ENCODE measurements around the gene CFAP73. TPM values are rescaled to one million over a fixed set of nuclear protein-coding genes. Genes with fewer than 3 reads are reported as not detected.
"Not testable (repeated sequence)": the region's sequence is repeated elsewhere in the genome, so short reads cannot be mapped to it uniquely, and the experiment has no call there.

The CFAP73 gene
- total RNA-seq, 4 donors from 2014 or later, result 1.0 to 2.6 (median 2.0) TPM

DNA sequence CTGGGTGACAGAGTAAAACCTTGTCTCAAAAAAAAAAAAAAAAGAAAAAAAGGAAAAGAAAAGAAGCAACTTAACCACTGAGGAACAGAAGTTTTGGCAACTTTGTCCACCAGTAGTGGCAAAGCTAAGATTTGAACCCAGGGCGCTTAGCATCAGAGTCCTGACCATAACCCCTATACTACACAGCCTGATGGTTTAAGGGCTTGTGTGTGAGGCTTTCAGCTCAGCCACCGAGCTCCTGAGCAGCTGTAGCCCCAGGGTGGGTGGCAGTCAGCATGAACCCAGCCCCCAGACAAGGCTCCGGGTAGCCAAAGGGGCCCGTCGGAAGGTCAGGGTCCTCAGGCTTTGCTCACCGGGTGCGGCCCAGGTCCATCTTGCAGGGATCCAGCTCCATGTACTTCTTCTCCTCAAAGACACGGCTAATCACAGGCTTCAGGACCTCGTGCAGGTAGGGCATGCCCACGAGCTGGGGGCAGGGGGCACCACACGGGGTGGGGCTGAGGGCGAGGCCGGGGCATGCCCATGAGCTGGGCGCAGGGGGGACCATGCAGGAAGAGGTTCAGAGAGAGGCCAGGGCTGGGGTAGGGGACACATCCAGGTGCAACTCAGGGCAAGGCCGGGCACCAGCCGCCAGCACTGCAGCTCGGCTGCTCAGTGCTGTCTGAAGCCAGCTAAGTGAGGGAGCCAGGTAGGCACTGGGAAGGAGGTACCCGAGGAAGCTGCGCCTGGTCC, 34.9 kb upstream of the CFAP73 start:
- H3K27ac ChIP-seq, result no peak overlapping the region

DNA sequence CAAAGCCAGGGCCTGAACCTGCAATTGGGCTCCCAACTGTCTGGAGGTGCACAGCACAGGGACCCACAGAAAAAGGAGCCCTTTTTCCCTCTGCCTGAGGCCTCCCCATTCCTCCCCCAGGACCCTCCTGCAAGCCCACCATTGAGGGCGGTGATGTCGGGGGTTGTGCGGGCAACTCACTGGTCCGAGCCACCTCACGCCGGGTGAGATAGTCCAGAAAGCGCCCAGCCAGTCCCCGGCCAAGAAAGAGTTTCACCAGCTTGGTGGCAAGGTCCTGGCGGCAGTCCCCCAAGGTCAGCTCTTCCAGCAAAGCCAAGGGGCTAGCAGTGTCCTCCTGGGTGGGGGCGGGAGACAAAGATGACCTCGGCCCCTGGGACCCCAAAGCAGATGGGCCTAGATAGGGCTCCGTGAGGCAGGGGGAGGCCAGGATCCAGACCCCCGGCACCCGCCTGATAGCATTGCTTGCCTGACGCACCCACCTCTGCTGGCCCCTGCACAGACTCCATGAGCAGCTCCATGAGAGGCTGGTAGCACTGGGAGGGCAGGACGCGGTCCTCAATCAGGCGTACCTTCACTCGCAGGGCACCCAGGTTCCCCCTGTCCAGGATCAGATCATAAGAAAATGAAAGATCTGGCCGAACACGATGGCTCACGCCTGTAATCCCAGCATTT, 33.9 kb upstream of the CFAP73 start:
- TF ChIP-seq POLR2AphosphoS5 (IDR thresholded peaks at IDR 0.05) (no peak), POLR2A (IDR thresholded peaks at IDR 0.05) (no peak), EP300 (IDR thresholded peaks at IDR 0.05) (no peak)
- TF ChIP-seq, protein P1, sequence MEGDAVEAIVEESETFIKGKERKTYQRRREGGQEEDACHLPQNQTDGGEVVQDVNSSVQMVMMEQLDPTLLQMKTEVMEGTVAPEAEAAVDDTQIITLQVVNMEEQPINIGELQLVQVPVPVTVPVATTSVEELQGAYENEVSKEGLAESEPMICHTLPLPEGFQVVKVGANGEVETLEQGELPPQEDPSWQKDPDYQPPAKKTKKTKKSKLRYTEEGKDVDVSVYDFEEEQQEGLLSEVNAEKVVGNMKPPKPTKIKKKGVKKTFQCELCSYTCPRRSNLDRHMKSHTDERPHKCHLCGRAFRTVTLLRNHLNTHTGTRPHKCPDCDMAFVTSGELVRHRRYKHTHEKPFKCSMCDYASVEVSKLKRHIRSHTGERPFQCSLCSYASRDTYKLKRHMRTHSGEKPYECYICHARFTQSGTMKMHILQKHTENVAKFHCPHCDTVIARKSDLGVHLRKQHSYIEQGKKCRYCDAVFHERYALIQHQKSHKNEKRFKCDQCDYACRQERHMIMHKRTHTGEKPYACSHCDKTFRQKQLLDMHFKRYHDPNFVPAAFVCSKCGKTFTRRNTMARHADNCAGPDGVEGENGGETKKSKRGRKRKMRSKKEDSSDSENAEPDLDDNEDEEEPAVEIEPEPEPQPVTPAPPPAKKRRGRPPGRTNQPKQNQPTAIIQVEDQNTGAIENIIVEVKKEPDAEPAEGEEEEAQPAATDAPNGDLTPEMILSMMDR (IDR thresholded peaks at IDR 0.05), result no peak
- Histone ChIP-seq H3K9me3 (no peaks in the 10 kb centered on the region), H3K27me3 (peaks cover 22% of the 10 kb centered on the region), H3K36me3 (no peaks in the 10 kb centered on the region), H3K27ac (no peak overlapping the region), H3K4me1 (no peaks in the 10 kb centered on the region), H3K4me3 (no peak overlapping the region)
- DNase-seq (ENCODE audit: low spot score in 2 of 2), result no peak
- 88% methylated on average over 7 of the region's 22 CpGs for WGBS

More for the DNA sequence above, 34.9 kb upstream of the CFAP73 start:
- Histone ChIP-seq H3K4me3 (no peak overlapping the region), H3K9me3 (no peaks in the 10 kb centered on the region), H3K36me3 (no peaks in the 10 kb centered on the region), H3K27me3 (peaks cover 12% of the 10 kb centered on the region), H3K4me1 (no peaks in the 10 kb centered on the region)
- no peak for DNase-seq (ENCODE audit: low spot score in 2 of 2)
- no peak for TF ChIP-seq POLR2A (IDR thresholded peaks at IDR 0.05)
- TF ChIP-seq, protein P1 (IDR thresholded peaks at IDR 0.05), result no peak
- no peak for TF ChIP-seq EP300 (IDR thresholded peaks at IDR 0.05)
- no peak for TF ChIP-seq POLR2AphosphoS5 (IDR thresholded peaks at IDR 0.05)
- WGBS, result 84% methylated on average over 6 of the region's 19 CpGs

DNA sequence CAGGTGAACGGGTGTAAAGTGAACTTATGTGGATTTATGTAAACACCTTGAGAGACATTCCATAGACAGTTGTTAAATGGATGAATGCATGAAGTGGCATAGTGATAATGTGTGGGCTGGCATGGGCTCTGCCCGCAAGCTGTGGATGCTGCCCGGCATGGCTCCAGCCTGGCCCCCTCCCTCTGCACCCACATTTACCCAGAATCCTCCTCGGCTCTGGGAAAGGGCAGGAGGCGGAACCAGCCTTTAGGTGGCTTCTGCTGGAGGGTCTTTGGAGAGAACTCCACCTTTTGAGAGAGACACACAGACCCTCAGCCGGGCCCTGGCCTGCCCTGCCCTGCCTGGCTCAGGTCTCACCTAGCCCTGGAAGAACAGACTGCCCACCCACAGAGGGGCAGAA, 32.6 kb upstream of the CFAP73 start:
- Histone ChIP-seq H3K27me3 (peaks cover 27% of the 10 kb centered on the region), H3K4me3 (no peak overlapping the region), H3K9me3 (no peaks in the 10 kb centered on the region), H3K27ac (peak overlapping the region; percentile 3), H3K4me1 (no peaks in the 10 kb centered on the region), H3K36me3 (no peaks in the 10 kb centered on the region)
- TF ChIP-seq, protein P1 (IDR thresholded peaks at IDR 0.05), result no peak
- TF ChIP-seq EP300 (IDR thresholded peaks at IDR 0.05) (no peak), POLR2A (IDR thresholded peaks at IDR 0.05) (no peak), POLR2AphosphoS5 (IDR thresholded peaks at IDR 0.05) (no peak)
- WGBS, result 40% methylated on average over 6 of the region's 6 CpGs
- DNase-seq (ENCODE audit: low spot score in 2 of 2), result no peak

DNA sequence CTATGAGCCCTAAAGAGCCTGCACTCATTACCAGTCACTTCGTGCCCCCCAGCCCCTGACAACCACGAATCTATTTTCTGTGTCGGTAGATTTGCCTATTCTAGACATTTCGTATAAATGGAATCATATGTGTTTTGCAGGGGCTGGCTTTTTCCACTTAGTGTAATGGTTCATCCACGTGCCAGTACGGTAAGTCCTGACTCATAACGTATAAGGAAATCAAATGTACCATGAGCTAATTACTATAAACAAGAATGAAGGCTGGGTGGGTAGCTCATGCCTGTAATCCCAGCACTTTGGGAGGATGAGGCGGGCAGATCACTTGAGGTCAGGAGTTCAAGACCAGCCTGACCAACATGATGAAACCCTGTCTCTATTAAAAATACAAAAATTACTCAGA, 31.8 kb upstream of the CFAP73 start:
- DNase-seq (ENCODE audit: low spot score in 2 of 2); H3K27ac ChIP-seq; H3K4me3 ChIP-seq; H3K9me3 ChIP-seq; H3K36me3 ChIP-seq; H3K4me1 ChIP-seq: not testable (repeated sequence)
- peaks cover 20% of the 10 kb centered on the region for H3K27me3 ChIP-seq
- 55% methylated on average over 8 of the region's 8 CpGs for WGBS

DNA sequence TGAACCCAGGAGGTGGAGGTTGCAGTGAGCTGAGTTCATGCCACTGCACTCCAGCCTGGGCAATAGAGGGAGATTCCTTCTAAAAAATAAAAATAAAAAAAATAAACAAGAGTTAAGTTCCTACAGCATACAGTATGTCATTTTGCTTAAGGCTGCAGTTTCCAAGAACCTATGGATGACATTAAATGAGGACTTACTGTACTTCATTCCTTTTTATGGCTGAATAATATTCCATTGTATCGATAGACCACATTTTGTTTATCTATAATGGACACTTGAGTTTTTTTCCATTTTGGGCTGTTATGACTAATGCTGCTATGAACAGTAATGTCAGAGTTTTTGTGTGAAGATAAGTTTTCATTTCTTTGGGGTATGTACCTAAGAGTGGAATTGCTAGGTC, 31.4 kb upstream of the CFAP73 start:
- TF ChIP-seq EP300 (IDR thresholded peaks at IDR 0.05) (no peak), POLR2AphosphoS5 (IDR thresholded peaks at IDR 0.05) (no peak), POLR2A (IDR thresholded peaks at IDR 0.05) (no peak)
- TF ChIP-seq, protein P1 (IDR thresholded peaks at IDR 0.05), result no peak
- Histone ChIP-seq H3K9me3 (no peaks in the 10 kb centered on the region), H3K27me3 (peaks cover 20% of the 10 kb centered on the region), H3K4me3 (no peak overlapping the region), H3K27ac (no peak overlapping the region), H3K36me3 (no peaks in the 10 kb centered on the region), H3K4me1 (no peaks in the 10 kb centered on the region)
- DNase-seq (ENCODE audit: low spot score in 2 of 2), result no peak
- WGBS, result 94% methylated on average over 1 of the region's 1 CpG
